Chondrocyte (in vitro differentiated cells): ENCODE data around the gene ATAD2B. TPM values are rescaled to one million over a fixed set of nuclear protein-coding genes. Genes with fewer than 3 reads are reported as not detected.

Experiments used
- DNase-seq: peaks from one replicate; pipeline ENCODE4 v3.0.0; 2021; ENCODE audit warnings: mixed read lengths, low spot score
- H3K27ac Mint-ChIP-seq: one replicate; pipeline ENCODE4 v1.8.0; 2021; ENCODE audit warnings: mild to moderate bottlenecking, moderate library complexity, mixed read lengths; ENCODE audit not compliant: unreplicated experiment
- H3K27me3 Mint-ChIP-seq: 2 replicates; pipeline ENCODE4 v1.8.0; 2021; ENCODE audit warnings: low read depth, mixed read lengths
- H3K36me3 Mint-ChIP-seq: 2 replicates; pipeline ENCODE4 v1.8.0; 2021; ENCODE audit warnings: low read depth, mixed read lengths
- H3K4me1 Mint-ChIP-seq: 2 replicates; pipeline ENCODE4 v1.8.0; 2021; ENCODE audit warnings: low read depth, mild to moderate bottlenecking, mixed read lengths
- H3K4me3 Mint-ChIP-seq: one replicate; pipeline ENCODE4 v1.8.0; 2021; ENCODE audit warnings: mild to moderate bottlenecking, moderate library complexity, mixed read lengths; ENCODE audit not compliant: unreplicated experiment
- H3K9me3 Mint-ChIP-seq: 2 replicates; pipeline ENCODE4 v1.8.0; 2021; ENCODE audit warnings: low read depth, mixed read lengths
- total RNA-seq: library from RNA; stranded (reverse); gene quantifications from 3 replicates; pipeline ENCODE4 v1.2.1, GENCODE V29; 2021
- TF ChIP-seq, protein P1 (sequence below): fragments of 200-600 bp; sonication (generic); IDR thresholded peaks from 2 replicates; pipeline ENCODE4 v1.5.0; 2021; ENCODE audit warnings: antibody characterized with exemption, mild to moderate bottlenecking, moderate library complexity

Gene ATAD2B
- total RNA-seq, 1 donor from 2014 or later = 15.9 TPM

DNA sequence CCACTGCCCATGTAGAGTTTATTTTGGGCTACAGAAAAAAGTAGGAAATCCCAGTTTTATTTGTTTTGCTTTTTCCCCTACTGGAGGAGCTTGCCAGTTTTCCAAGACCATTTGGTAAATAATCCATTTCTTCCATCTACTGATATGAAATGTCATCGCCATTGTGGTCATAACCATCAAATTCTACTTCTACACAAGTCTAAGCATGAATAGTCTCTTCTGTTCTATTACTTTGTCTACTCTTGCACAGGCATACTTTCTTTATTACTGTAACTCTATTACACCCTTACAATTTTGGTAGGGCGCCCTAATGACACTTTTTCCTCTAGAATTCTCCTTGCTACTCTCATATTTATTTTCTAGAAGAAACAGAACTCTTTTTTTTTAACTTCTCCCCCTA is 120.7 kb downstream of the ATAD2B start:
- TF ChIP-seq, protein P1, sequence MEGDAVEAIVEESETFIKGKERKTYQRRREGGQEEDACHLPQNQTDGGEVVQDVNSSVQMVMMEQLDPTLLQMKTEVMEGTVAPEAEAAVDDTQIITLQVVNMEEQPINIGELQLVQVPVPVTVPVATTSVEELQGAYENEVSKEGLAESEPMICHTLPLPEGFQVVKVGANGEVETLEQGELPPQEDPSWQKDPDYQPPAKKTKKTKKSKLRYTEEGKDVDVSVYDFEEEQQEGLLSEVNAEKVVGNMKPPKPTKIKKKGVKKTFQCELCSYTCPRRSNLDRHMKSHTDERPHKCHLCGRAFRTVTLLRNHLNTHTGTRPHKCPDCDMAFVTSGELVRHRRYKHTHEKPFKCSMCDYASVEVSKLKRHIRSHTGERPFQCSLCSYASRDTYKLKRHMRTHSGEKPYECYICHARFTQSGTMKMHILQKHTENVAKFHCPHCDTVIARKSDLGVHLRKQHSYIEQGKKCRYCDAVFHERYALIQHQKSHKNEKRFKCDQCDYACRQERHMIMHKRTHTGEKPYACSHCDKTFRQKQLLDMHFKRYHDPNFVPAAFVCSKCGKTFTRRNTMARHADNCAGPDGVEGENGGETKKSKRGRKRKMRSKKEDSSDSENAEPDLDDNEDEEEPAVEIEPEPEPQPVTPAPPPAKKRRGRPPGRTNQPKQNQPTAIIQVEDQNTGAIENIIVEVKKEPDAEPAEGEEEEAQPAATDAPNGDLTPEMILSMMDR = no peak
- DNase-seq = no peak
- H3K4me3 Mint-ChIP-seq = no peak overlapping the region
- no peaks in the 10 kb centered on the region for H3K27me3 Mint-ChIP-seq
- H3K27ac Mint-ChIP-seq = no peak overlapping the region
- no peaks in the 10 kb centered on the region for H3K9me3 Mint-ChIP-seq
- peaks cover 44% of the 10 kb centered on the region for H3K4me1 Mint-ChIP-seq
- peaks cover 7% of the 10 kb centered on the region for H3K36me3 Mint-ChIP-seq

DNA sequence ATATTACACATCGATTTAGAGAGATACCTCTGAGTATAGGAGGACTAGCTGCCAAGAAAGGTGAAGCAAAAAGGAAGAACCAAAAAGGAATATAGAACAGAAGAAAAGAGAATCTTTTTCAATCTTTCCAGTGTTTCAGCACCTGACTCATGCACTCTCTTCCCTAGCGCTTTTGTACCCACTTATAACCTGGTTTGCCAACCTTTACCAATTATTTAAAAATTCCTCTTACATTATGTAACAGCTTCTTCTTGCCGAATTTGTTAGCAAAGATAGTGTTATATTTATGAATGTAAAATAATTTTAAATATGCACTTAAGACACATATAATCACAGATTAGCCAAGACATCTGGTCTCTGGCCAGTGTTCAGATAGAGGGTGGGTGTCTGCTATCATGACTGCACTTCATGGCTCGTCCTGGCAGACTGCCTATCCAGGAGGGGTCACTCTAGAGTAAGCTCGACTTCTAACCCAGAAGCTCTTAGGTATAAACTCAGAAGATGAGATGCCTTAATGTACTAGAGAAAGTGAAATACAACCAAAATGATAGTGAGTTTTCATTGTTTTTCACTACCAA is 122.9 kb downstream of the ATAD2B start:
- Mint-ChIP-seq H3K36me3 (peaks cover 3% of the 10 kb centered on the region), H3K27me3 (no peaks in the 10 kb centered on the region), H3K4me1 (peaks cover 37% of the 10 kb centered on the region), H3K27ac (peak overlapping the region; percentile 74), H3K9me3 (no peaks in the 10 kb centered on the region), H3K4me3 (no peak overlapping the region)
- TF ChIP-seq, protein P1 = peak; percentile 45
- DNase-seq = no peak

DNA sequence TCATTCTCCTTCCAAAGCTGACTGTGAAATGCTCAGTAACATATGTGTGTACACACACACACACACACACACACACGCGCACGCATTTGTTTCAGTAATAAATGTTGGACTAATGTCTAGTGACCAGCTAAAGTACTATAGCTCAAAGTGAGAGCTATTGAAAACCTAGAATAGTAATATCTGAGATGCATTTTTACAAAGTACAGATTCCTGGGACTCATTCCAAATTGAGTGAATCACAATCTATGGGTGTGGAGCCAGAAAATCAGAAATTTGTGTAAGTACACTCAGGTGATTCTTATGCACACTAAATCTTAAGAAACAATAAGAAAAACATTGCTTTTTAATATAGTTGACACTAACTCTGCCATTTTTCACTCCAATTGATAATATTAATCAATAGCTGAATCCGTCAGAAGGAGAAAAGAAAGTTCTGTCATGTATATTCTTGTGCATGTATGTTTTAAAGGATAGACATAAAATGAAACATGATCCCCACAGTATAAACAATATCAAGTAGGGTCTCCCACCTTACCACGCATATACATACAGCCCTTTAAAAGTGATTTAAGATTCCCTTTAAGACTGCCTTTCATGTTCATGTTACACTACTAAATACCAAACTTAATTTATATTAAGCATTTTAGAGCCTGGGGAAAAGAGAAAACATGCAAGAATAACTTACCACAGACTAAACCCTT is 123.5 kb downstream of the ATAD2B start:
- Mint-ChIP-seq H3K4me1 (peaks cover 36% of the 10 kb centered on the region), H3K27me3 (no peaks in the 10 kb centered on the region), H3K9me3 (no peaks in the 10 kb centered on the region), H3K4me3 (no peak overlapping the region), H3K36me3 (peaks cover 3% of the 10 kb centered on the region), H3K27ac (peak overlapping the region; percentile 15)
- DNase-seq = no peak
- TF ChIP-seq, protein P1 = no peak

DNA sequence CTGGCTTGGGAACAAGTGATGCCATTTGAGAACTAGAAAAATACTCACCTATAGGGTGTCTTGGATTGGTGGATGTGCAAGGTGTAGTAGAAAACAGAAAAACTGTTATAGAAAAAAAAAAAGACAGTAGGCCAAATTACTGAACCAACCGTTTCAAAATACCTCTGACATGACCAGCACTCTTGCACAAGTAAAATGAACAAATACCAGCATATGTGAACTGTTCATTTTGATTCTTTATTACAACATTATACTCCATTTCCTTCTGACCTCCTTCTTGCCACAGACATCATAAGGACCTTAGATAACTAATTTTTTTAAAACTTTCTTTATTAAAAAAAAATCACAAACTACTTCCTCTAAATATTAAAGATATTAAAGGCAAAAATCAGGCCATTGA is 125.5 kb downstream of the ATAD2B start:
- Mint-ChIP-seq H3K27ac (peak overlapping the region; percentile 49), H3K36me3 (peaks cover 3% of the 10 kb centered on the region), H3K9me3 (no peaks in the 10 kb centered on the region), H3K27me3 (no peaks in the 10 kb centered on the region), H3K4me3 (no peak overlapping the region), H3K4me1 (peaks cover 36% of the 10 kb centered on the region)
- TF ChIP-seq, protein P1 = no peak
- DNase-seq = no peak

DNA sequence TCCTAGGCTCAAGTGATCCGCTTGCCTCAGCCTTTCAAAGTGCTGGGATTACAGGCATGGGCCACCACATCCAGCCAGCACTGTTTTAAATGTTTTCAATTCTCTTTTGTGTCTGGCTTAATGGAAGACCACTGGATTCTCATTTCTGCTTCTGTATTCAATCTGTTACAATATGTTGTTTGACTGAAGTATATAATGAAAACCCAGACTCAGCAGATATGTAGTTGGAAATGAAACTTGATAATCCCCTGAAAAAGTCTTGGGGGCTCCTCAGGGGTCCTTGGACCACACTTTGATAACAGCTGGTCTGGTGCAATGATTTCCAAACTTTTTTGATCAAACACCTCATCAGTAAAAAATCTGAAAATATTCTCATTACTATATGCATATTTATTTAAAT is 132.7 kb downstream of the ATAD2B start:
- Mint-ChIP-seq H3K4me1 (peaks cover 21% of the 10 kb centered on the region), H3K27ac (no peak overlapping the region), H3K4me3 (no peak overlapping the region), H3K9me3 (no peaks in the 10 kb centered on the region), H3K36me3 (no peaks in the 10 kb centered on the region), H3K27me3 (no peaks in the 10 kb centered on the region)
- no peak for DNase-seq
- TF ChIP-seq, protein P1 = no peak
